CD14-positive monocyte (primary cell): ENCODE measurements around the gene KCNIP3. TPM values are rescaled to one million over a fixed set of nuclear protein-coding genes. Genes with fewer than 3 reads are reported as not detected.

ENCODE experiments used
- DNase-seq, 3 donors: peaks; one replicate each; pipeline ENCODE4 v3.0.0-alpha.2; 2011 to 2022
- H2AFZ ChIP-seq: 2 replicates; pipeline ENCODE4 v1.6.0; 2012; ENCODE audit warnings: mild to moderate bottlenecking, low read depth, low read length, inconsistent platforms; ENCODE audit not compliant: insufficient read depth, poor library complexity, severe bottlenecking
- H3K27ac ChIP-seq, 2 donors: 1 replicate in 1 of 2; 2 replicates in 1 of 2; pipeline ENCODE4 v1.5.1; 2012 to 2013; ENCODE audit warnings: low read length in 2 of 2, control low read depth in 1 of 2, inconsistent platforms in 1 of 2, low read depth in 1 of 2, mild to moderate bottlenecking in 1 of 2
- H3K27me3 ChIP-seq, 2 donors: one replicate each; pipeline versions ENCODE4 v1.6.0 to v1.6.1; 2011 to 2013; ENCODE audit warnings: low read length in 2 of 2; ENCODE audit not compliant: control insufficient read depth in 2 of 2, insufficient read depth in 2 of 2
- H3K36me3 ChIP-seq, 2 donors: replicated peaks in 1 of 2; 1 replicate in 1 of 2; 2 replicates in 1 of 2; pipeline versions ENCODE4 v1.5.1 to v1.6.1; 2012 to 2013; ENCODE audit warnings: low read length in 2 of 2, control low read depth in 1 of 2, inconsistent platforms in 1 of 2, mild to moderate bottlenecking in 1 of 2; ENCODE audit not compliant: insufficient read depth in 2 of 2, control insufficient read depth in 1 of 2
- H3K4me1 ChIP-seq, 2 donors: 1 replicate in 1 of 2; 2 replicates in 1 of 2; pipeline versions ENCODE4 v1.5.1 to v1.6.1; 2012 to 2013; ENCODE audit warnings: low read length in 2 of 2, control low read depth in 1 of 2, inconsistent platforms in 1 of 2, mild to moderate bottlenecking in 1 of 2, moderate library complexity in 1 of 2; ENCODE audit not compliant: insufficient read depth in 2 of 2, control insufficient read depth in 1 of 2
- H3K4me2 ChIP-seq: replicated peaks from 2 replicates; pipeline ENCODE3; 2012; ENCODE audit warnings: low read length, moderate library complexity, mild to moderate bottlenecking; ENCODE audit not compliant: poor library complexity, severe bottlenecking; ENCODE audit errors: extremely low read depth
- H3K4me3 ChIP-seq, 3 experiments: fragments of 200-600 bp in 1 of 3; sonication (generic) in 1 of 3; replicated peaks in 1 of 3; 1 replicate in 2 of 3; 2 replicates in 1 of 3; pipeline ENCODE4 v1.5.1; 2011 to 2013; ENCODE audit warnings: low read length in 3 of 3, mild to moderate bottlenecking in 3 of 3, control low read depth in 2 of 3, low read depth in 2 of 3, inconsistent platforms in 1 of 3, moderate library complexity in 1 of 3
- H3K79me2 ChIP-seq: 2 replicates; pipeline ENCODE4 v1.6.0; 2012; ENCODE audit warnings: mild to moderate bottlenecking, control low read depth, inconsistent platforms, low read length, moderate library complexity; ENCODE audit not compliant: insufficient read depth
- H3K9ac ChIP-seq: 2 replicates; pipeline ENCODE4 v1.6.0; 2017; ENCODE audit warnings: low read length, mild to moderate bottlenecking; ENCODE audit not compliant: insufficient read depth, poor library complexity, severe bottlenecking
- H3K9me3 ChIP-seq, 2 donors: replicated peaks in 1 of 2; 1 replicate in 1 of 2; 2 replicates in 1 of 2; pipeline versions ENCODE4 v1.5.1 to v1.6.1; 2012 to 2013; ENCODE audit warnings: low read length in 2 of 2, control low read depth in 1 of 2; ENCODE audit not compliant: control insufficient read depth in 1 of 2, insufficient read depth in 1 of 2
- H4K20me1 ChIP-seq: 2 replicates; pipeline ENCODE4 v1.6.0; 2012; ENCODE audit warnings: mild to moderate bottlenecking, low read length, control low read depth, moderate library complexity; ENCODE audit not compliant: insufficient read depth
- H3K27ac Mint-ChIP-seq, 7 donors: one replicate each; pipeline ENCODE4 v1.8.0; 2020; ENCODE audit warnings: mild to moderate bottlenecking in 7 of 7, mixed read lengths in 7 of 7, moderate library complexity in 6 of 7, inconsistent platforms in 2 of 7
- H3K27me3 Mint-ChIP-seq, 3 donors: one replicate each; pipeline ENCODE4 v1.8.0; 2021 to 2022; ENCODE audit warnings: low read depth in 3 of 3, mild to moderate bottlenecking in 3 of 3, mixed read lengths in 3 of 3, moderate library complexity in 3 of 3, inconsistent platforms in 1 of 3
- H3K36me3 Mint-ChIP-seq, 2 donors: one replicate each; pipeline ENCODE4 v1.8.0; 2020; ENCODE audit warnings: mixed read lengths in 2 of 2, inconsistent platforms in 1 of 2, mild to moderate bottlenecking in 1 of 2
- H3K4me1 Mint-ChIP-seq: one replicate; pipeline ENCODE4 v1.8.0; 2020; ENCODE audit warnings: mild to moderate bottlenecking, mixed read lengths
- H3K4me3 Mint-ChIP-seq, 2 donors: one replicate each; pipeline ENCODE4 v1.8.0; 2020; ENCODE audit warnings: mild to moderate bottlenecking in 2 of 2, mixed read lengths in 2 of 2, moderate library complexity in 1 of 2
- H3K9me3 Mint-ChIP-seq, 7 donors: one replicate each; pipeline ENCODE4 v1.8.0; 2020 to 2022; ENCODE audit warnings: mixed read lengths in 7 of 7, mild to moderate bottlenecking in 6 of 7, moderate library complexity in 6 of 7, inconsistent platforms in 2 of 7
- CTCF ChIP-seq: fragments of 200-600 bp; IDR thresholded peaks from one replicate; pipeline ENCODE4 v1.8.0; 2022; ENCODE audit warnings: antibody characterized with exemption, mild to moderate bottlenecking
- whole genome bisulfite sequencing: methylation state at CpG from one replicate; pipeline ENCODE4 v1.1.5; 2013; ENCODE audit warnings: missing lambda C conversion rate; ENCODE audit not compliant: insufficient coverage; 5-methylcytosine and 5-hydroxymethylcytosine counted together
- intact Hi-C, 2 donors: fragments of 100-400 bp; cut with micrococcal nuclease; formaldehyde crosslinking; loops; one replicate each; pipeline versions ENCODE4 v1.15.0 to v1.15.1; 2023
- polyA plus RNA-seq, 3 donors: library from polyadenylated mRNA; depleted of rRNA in 1 of 3; unstranded in 2 of 3; stranded (reverse) in 1 of 3; fragments of 300-500 nt in 2 of 3; fragments of >200 nt in 1 of 3; fragmentation: Illumina TruSeq in 2 of 3; gene quantifications; 1 replicate in 2 of 3; 2 replicates in 1 of 3; pipeline ENCODE4 v1.2.3, GENCODE V29; 2012 to 2021

The KCNIP3 gene
- polyA plus RNA-seq, 3 donors: not detected

GRCh38 chr2:95333056-95333455 lies 35.9 kb downstream of the KCNIP3 start:
- peaks cover 0 to 4% (median 0%) of the 10 kb centered on the region in 7 donors for H3K9me3 Mint-ChIP-seq
- DNase-seq: no peak
- H3K4me2 ChIP-seq: no peak overlapping the region
- no peak overlapping the region for H3K4me3 Mint-ChIP-seq
- H3K36me3 ChIP-seq: no peaks in the 10 kb centered on the region
- no peaks in the 10 kb centered on the region for H3K79me2 ChIP-seq
- 100% methylated on average over 2 of the region's 7 CpGs for WGBS
- no peaks in the 10 kb centered on the region for H3K36me3 Mint-ChIP-seq
- H3K9ac ChIP-seq: no peak overlapping the region
- no peak overlapping the region for H3K27ac ChIP-seq
- H4K20me1 ChIP-seq: no peaks in the 10 kb centered on the region
- peaks cover 1 to 9% (median 1%) of the 10 kb centered on the region in 3 donors for H3K27me3 Mint-ChIP-seq
- H3K9me3 ChIP-seq: no peaks in the 10 kb centered on the region
- no peaks in the 10 kb centered on the region for H3K4me1 ChIP-seq
- H3K4me1 Mint-ChIP-seq: no peaks in the 10 kb centered on the region
- H3K4me3 ChIP-seq: no peak overlapping the region
- intact Hi-C loops: no loop called here
- TF ChIP-seq CTCF: no peak
- no peak overlapping the region for H2AFZ ChIP-seq
- H3K27me3 ChIP-seq: no peaks in the 10 kb centered on the region
- H3K27ac Mint-ChIP-seq: no peak overlapping the region

- 94% methylated on average over 11 of the region's 11 CpGs for WGBS
- Histone ChIP-seq H3K4me1 (no peaks in the 10 kb centered on the region), H3K9ac (no peak overlapping the region), H3K4me3 (no peak overlapping the region), H4K20me1 (no peaks in the 10 kb centered on the region), H3K27me3 (no peaks in the 10 kb centered on the region), H3K36me3 (no peaks in the 10 kb centered on the region), H3K4me2 (no peak overlapping the region), H3K79me2 (no peaks in the 10 kb centered on the region), H3K27ac (no peak overlapping the region), H3K9me3 (no peaks in the 10 kb centered on the region), H2AFZ (no peak overlapping the region)
- no peak for TF ChIP-seq CTCF
- no peak for DNase-seq
- Mint-ChIP-seq H3K9me3 (peaks cover 0 to 5% (median 0%) of the 10 kb centered on the region in 7 donors), H3K4me3 (no peak overlapping the region), H3K36me3 (no peaks in the 10 kb centered on the region), H3K4me1 (no peaks in the 10 kb centered on the region), H3K27me3 (peaks cover 1 to 9% (median 1%) of the 10 kb centered on the region in 3 donors), H3K27ac (no peak overlapping the region)
- intact Hi-C loops: no loop called here
Observed at GRCh38 chr2:95333888-95334338, 36.8 kb downstream of the KCNIP3 start.
